Retinal pigment epithelial cell (primary cell): ENCODE results near the gene CFAP68.
A peak's percentile ranks its signal among the peaks of the same experiment; 100 is the strongest.
"Not testable (repeated sequence)": the region's sequence is repeated elsewhere in the genome, so short reads cannot be mapped to it uniquely, and the experiment has no call there.

Experiments used
- DNase-seq: peaks from one replicate; pipeline ENCODE4 v3.0.0-alpha.2; 2010; ENCODE audit warnings: low read depth
- H3K4me3 ChIP-seq: 2 replicates; pipeline ENCODE4 v1.5.1; 2011; ENCODE audit warnings: mild to moderate bottlenecking, low read length, control low read depth, moderate library complexity
- TF ChIP-seq, protein P1 (sequence below): conservative IDR thresholded peaks from 2 replicates; pipeline ENCODE4 v1.5.1; 2011; ENCODE audit warnings: low read depth, low read length, control low read depth, inconsistent platforms

CFAP68 gene

DNA sequence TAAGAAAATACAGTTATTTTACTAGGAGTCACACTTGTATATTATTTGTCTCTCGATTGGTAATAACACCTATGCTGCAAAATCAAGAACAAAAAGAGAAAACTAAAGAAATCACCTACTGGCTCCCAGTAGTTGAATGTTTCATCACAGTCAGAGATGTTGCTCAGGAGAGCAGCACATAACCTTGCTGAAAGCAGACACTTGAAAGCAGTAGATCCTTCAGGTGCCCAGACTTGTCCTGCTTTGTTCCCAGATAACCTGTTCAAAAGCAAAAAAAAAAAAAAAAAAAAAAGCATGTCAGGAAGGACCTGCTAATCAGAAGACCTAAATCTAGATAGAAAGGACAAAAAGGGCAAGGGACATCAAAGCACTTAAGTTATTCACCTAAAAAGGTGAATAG, 9.2 kb upstream of the CFAP68 start:
- H3K4me3 ChIP-seq = no peak overlapping the region
- TF ChIP-seq, protein P1, sequence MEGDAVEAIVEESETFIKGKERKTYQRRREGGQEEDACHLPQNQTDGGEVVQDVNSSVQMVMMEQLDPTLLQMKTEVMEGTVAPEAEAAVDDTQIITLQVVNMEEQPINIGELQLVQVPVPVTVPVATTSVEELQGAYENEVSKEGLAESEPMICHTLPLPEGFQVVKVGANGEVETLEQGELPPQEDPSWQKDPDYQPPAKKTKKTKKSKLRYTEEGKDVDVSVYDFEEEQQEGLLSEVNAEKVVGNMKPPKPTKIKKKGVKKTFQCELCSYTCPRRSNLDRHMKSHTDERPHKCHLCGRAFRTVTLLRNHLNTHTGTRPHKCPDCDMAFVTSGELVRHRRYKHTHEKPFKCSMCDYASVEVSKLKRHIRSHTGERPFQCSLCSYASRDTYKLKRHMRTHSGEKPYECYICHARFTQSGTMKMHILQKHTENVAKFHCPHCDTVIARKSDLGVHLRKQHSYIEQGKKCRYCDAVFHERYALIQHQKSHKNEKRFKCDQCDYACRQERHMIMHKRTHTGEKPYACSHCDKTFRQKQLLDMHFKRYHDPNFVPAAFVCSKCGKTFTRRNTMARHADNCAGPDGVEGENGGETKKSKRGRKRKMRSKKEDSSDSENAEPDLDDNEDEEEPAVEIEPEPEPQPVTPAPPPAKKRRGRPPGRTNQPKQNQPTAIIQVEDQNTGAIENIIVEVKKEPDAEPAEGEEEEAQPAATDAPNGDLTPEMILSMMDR = no peak
- no peak for DNase-seq

DNA sequence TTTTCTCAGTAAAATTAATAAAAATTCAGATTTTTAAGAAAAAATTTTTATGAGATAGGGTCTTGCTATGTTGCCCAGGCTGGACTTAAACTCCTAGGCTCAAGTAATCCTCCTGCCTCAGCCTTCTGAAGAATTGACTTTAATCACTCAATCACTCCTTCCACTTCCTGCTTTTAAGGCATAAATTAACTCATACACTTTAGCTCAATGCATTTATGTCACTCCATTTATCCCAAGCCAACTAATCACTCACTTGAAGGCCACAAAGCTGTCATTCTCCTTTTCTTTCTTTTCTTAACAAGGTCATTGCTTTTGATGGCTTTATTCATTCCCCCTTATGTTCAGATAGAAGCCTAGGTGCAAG, 8.8 kb upstream of the CFAP68 start:
- no peak for DNase-seq
- TF ChIP-seq, protein P1 = no peak
- H3K4me3 ChIP-seq = peak overlapping the region; percentile 85

DNA sequence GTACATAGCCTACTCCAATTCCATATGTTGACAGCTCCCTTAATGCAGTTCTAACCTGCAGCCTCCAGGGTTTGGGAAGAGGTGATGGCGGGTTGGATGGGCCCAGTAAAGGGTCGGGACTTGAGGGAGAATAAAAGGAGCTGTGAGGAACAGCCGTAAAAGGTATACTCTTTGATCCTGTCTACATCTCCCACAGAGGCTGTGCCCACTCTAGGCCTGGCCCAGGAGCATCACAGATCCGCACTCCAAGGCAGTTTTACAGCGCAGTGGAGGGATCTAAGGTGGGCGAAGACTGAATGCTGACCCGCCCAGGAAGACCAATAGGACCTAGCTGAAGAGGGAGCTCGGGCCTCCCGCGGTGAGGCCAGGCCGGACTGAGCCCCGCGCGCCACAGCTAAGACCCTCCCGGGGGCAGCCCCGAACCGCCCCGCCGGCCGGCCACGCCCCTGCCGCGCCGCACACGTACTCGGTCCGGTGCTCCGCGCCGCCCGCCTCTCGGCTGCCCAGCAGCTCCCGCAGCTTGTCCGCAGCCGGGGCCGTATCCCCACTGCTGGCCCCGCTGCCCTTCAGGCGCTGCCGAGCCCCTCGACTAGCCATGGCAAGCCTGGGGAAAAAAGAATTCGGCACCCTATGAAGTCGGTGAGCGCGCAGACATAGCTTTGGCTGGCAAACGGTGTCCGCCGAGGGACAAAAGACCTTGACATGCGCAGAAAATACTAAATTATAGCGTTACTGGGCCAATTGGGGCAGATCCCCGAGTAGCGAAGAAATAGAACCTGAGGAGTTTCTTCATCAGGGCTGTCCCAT, 8.3 kb upstream of the CFAP68 start, which contains the start of gene ALG9:
ALG9 (minus strand) TSS at position 696 of the 807 bp plus-strand sequence; CDS start at position 597, 99 bp downstream.
- TF ChIP-seq, protein P1 = peak; percentile 38
- DNase-seq = peak; percentile 53
- peak within 1 kb of the TSS; percentile 85 for H3K4me3 ChIP-seq

DNA sequence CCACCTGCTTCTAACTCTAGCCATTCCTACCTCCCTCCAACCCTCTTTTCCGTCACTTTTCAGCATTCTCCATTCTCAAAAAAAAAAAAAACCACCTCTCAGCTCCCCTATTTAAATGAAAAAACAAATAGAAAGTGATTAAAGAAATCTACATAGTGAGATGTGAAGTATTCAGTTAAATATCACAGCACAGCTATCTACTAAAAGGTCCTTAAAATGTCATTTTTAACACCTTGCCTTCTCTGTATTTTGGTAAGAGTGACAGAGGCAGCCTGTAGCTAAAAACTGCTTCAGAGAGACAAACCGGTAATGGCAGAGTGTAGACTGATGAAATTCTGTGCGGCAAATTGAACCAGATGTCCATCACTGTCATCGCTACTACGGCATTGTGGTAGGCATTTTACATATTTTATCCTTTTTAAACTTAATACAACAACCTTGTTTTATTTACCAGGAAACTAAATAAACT, 7.6 kb upstream of the CFAP68 start:
- peak overlapping the region; percentile 85 for H3K4me3 ChIP-seq
- TF ChIP-seq, protein P1 = no peak
- no peak for DNase-seq

DNA sequence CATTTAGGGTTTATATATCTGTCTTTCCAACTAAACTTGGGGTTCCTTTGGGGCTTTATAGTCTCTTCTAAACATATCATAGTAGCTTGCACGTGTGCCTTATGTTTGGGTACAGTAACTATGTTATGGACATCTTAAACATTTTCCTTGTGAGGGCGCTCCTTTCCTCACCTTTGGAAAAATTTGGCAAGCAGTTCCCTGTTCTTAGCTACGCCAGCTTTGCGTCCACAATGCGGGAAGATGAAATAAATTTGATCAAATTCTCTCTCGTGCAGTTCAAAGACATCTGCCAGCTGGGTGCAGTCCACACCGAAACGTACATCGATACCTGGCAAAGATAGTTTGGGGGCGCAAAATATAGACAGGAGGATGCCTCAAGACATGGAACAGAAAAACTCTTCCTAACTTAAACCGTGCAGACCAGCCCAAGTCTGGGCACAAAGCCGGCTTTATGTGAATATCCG, 924 bp upstream of the CFAP68 start:
- TF ChIP-seq, protein P1 = no peak

DNA sequence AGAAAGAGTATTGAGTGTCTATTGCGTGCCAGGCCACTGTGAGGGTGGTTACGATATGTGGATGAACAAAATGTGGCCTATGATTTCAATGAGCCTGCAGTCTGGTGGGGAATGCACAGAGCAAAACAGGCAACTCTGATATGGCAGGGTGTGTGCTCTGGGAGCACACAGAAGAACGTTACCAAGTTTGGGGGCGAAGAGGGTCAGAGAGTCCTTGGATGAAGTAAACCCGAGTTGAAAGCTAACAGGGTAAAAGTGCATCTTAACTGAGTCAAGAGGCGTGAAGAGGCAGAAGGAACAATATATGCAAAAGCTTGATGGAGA, 258 bp downstream of the CFAP68 start:
- TF ChIP-seq, protein P1 = no peak

More for the DNA sequence above, 924 bp upstream of the CFAP68 start:
- H3K4me3 ChIP-seq = peak overlapping the region; percentile 86
- no peak for DNase-seq

DNA sequence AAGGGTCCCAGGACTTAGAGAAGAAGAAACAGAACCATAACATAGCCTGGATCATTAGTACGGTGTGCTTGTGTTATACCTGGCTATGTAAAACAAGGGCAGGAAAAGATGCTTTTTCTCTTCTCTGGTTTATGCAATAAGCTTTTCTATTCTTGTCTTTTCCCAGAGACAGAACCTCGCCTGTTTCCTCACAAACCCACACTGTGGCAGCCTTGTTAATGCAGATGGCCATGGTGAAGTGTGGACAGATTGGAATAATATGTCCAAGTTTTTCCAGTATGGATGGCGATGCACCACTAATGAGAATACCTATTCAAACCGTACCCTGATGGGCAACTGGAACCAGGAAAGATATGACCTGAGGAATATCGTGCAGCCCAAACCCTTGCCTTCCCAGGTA, 2.9 kb downstream of the CFAP68 start:
- H3K4me3 ChIP-seq = no peak overlapping the region
- TF ChIP-seq, protein P1 = no peak
- DNase-seq = no peak

More for the DNA sequence above, 258 bp downstream of the CFAP68 start:
- H3K4me3 ChIP-seq = peak overlapping the region; percentile 86
- no peak for DNase-seq

DNA sequence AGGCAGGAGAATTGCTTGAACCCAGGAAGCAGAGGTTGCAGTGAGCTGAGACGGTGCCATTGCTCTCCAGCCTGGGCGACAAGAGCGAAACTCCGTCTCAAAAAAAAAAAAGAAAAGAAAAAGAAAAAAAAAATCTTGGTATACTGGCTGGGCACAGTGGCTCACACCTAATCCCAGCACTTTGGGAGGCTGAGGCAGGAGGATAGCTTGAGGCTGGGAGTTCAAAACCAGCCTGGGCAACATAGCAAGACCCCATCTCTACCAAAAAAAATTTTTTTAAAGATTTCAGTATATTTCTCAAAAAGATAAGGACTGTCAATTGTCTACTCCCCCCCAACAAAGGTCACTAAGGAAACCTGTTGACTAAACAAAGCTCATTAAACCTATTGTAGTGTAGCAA, 5.7 kb downstream of the CFAP68 start:
- DNase-seq, H3K4me3 ChIP-seq: not testable (repeated sequence)
